ENCODE results near the gene GNG14.

GNG14 gene

GRCh38 chr19:12731337-12731736 is 43.5 kb downstream of the GNG14 start:
- ChIA-PET CTCF (interaction anchor here (0.6 to 0.7 kb wide), 4 partner anchors 127 to 1347 kb away, joined by 3 to 4 read pairs (median 4); partner anchors contain the start of gene EPOR), POLR2A (ENCODE audit: low non-redundant PET) (no interaction called here)
- TF ChIP-seq CTCF (conservative IDR thresholded peaks at IDR 0.05; ENCODE audit: low read depth), result no peak
- H3K27ac ChIP-seq, result peak overlapping the region; percentile 22
- no peak for DNase-seq (ENCODE audit: low spot score)

GRCh38 chr19:12733369-12734214 is 45.8 kb downstream of the GNG14 start:
- TF ChIP-seq CTCF (conservative IDR thresholded peaks at IDR 0.05; ENCODE audit: low read depth), result no peak; the same call in 1 of the 2 replicates

GRCh38 chr19:12736995-12737834 is 49.4 kb downstream of the GNG14 start, which contains the start of gene GET3:
Gene GET3 (plus strand): TSS chr19:12737497. CDS start chr19:12737506, 9 bp downstream.
- no peak for TF ChIP-seq CTCF (conservative IDR thresholded peaks at IDR 0.05; ENCODE audit: low read depth)
- ChIA-PET CTCF (interaction anchor here (0.5 to 0.7 kb wide), 2 partner anchors 23 to 69 kb away, joined by 3 read pairs; no protein-coding TSS in a partner anchor), POLR2A (ENCODE audit: low non-redundant PET) (no interaction called here)
- peak; percentile 99 for DNase-seq (ENCODE audit: low spot score)
- peak within 1 kb of the TSS; percentile 96 for H3K27ac ChIP-seq

More at GRCh38 chr19:12733369-12734214, 45.8 kb downstream of the GNG14 start:
- peak overlapping the region; percentile 96 for H3K27ac ChIP-seq
- ChIA-PET POLR2A (ENCODE audit: low non-redundant PET) (interaction anchor here (1.7 kb wide), 1 partner anchor 10 kb away, joined by 8 read pairs; the partner anchor contains the start of gene TNPO2), CTCF (interaction anchor here (0.5 to 1.0 kb wide), 4 partner anchors 8 to 13 kb away, joined by 3 to 4 read pairs (median 4); no protein-coding TSS in a partner anchor)
- DNase-seq (ENCODE audit: low spot score), result peak; percentile 68

GRCh38 chr19:12737835-12738351 is 50.1 kb downstream of the GNG14 start:
- DNase-seq (ENCODE audit: low spot score), result no peak
- H3K27ac ChIP-seq, result peak overlapping the region; percentile 96
- no peak for TF ChIP-seq CTCF (conservative IDR thresholded peaks at IDR 0.05; ENCODE audit: low read depth)
- CTCF ChIA-PET, result interaction anchor here (1.1 to 1.9 kb wide), 2 partner anchors 20 to 22 kb away, joined by 3 to 5 read pairs; no protein-coding TSS in a partner anchor
- POLR2A ChIA-PET (ENCODE audit: low non-redundant PET), result no interaction called here

Data from RWPE1 (cell line).